GM23248 (cell line): Measurements from ENCODE around the gene HMCN1.

Experiments used
- EZH2 ChIP-seq: fragments of 200-600 bp; sonication (generic); IDR thresholded peaks from 2 replicates; pipeline ENCODE4 v1.6.1; 2018; ENCODE audit warnings: antibody characterized with exemption, mild to moderate bottlenecking; ENCODE audit not compliant: insufficient read depth, poor library complexity, severe bottlenecking
- EZH2phosphoT487 ChIP-seq: fragments of 200-600 bp; sonication (generic); IDR thresholded peaks from 2 replicates; pipeline ENCODE4 v1.6.1; 2018; ENCODE audit warnings: antibody characterized with exemption, moderate library complexity, mild to moderate bottlenecking, low read depth; ENCODE audit not compliant: insufficient read depth

DNA sequence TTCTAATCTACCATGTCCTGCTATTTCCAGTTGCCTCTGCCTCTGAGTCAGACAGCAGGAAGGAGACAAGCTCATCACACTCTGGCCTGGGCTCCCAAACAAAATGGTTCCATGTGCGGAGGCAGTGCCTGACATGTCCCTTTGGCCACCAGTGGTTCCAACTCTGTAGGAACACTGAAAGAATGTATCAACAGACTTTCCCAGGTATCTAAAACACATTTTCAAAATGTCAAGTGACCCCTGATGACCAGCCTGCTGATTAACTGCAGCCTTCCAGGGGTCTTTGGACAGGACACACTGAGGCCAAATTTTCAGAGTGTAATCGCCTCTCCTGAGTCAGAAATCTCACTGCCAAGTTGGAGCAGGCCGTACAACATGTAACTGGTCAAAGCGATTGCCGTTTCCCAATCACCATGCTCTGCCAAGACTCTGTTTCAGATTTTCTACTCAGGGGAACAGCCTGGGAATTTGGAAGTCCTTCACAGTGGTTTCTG, 468.1 kb downstream of the HMCN1 start:
- no peak for TF ChIP-seq EZH2
- TF ChIP-seq EZH2phosphoT487, result no peak
